ENCODE results near the gene LRG1.

LRG1 gene

DNA sequence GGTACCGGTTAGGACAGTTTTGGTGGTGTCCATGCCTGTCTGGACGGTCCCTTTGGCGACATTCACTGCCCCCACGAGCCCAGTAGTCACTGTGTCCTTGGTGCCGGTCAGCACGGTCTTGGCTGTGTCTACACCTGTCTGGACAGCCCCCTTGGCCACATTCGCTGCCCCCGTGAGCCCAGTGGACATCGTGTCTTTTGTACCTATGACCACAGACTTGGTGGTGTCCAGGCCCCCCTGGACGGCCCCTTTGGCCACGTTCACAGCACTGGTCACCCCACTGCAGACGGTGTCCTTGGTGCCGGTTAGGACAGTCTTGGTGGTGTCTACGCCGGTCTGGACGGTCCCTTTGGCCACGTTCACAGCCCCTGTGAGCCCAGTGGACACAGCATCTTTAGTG, 27.8 kb downstream of the LRG1 start:
- in situ Hi-C loops (cut with MboI; ENCODE audit: low sequenced_read_pairs) = no loop called here

- in situ Hi-C loops (cut with MboI; ENCODE audit: low sequenced_read_pairs) = no loop called here
These were observed 28.4 kb downstream of the LRG1 start for GRCh38 chr19:4511300-4512054.

DNA sequence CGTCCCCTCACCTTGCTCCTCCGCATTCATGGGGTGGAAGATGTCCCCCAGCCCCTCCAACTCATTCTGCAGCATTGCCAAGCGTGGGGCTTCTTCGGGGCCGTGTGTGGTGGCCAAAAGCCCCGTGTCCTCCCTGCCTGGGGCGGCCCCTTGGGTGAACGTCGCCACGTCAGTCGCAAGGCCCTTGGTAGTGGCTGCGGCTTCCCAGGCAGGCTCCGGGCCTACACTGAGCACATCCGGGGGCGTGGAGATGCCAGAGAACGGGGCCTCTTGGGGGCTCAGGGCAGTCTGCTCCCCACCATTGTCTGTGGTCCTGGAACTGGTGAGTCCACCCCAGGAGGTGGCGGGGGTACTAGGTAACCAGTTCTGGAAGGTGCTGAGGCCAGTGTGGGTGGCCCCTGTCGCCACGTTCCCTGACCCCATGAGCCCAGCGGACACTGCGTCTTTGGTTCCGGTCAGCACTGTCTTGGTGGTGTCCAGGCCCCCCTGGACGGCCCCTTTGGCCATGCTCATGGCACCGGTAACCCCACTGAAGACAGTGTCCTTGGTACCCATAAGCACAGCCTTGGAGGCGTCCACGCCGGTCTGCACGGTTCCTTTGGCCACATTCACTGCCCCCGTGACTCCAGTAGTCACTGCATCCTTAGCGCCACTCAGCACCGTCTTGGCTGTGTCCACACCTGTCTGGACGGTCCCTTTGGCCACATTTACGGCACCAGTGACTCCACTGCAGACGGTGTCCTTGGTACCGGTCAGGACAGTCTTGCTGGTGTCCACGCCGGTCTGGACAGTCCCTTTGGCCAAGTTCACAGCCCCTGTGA, 29.2 kb downstream of the LRG1 start:
- in situ Hi-C loops (cut with MboI; ENCODE audit: low sequenced_read_pairs) = no loop called here

DNA sequence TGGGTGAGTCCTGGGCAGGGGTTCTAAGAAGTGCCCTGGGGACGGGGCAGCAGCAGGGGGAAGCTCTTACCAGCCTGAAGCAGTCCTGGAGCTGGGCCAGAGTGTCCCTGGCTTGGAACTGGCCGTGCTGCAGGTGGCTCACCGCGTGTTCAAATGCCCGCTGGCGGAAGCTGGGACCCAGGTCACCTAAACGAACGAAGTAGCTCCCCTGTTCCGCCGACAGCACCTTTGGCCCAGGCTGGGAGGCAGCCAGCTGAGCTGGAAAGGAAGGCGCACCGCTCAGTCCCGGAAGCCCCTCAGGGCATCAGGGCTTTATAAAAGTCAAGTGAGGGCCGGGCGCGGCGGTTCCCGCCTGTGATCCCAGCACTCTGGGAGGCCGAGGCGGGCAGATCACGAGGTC, 31.1 kb downstream of the LRG1 start:
- in situ Hi-C loops (cut with MboI; ENCODE audit: low sequenced_read_pairs) = no loop called here

DNA sequence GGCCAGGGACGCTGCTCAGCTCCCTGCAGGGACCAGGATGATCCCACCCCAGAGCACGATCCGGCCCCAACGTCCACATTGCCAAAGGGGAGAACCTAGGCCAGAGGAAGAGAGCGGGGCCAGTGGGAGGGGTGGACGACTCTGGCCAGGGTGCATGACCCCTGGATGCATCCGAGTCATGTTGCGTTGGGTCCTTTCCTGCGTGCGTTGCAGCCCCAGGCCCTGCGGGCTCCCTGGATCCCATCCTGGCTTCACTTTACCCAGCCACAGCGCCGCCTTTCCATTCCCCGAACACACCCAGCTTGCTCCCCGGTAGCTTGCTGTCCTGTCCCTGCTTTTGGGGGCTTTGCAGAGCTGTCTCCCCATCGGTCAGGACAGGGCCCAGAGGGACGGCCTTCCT, 32.0 kb downstream of the LRG1 start:
- in situ Hi-C loops (cut with MboI; ENCODE audit: low sequenced_read_pairs) = no loop called here

GRCh38 chr19:4507150-4507452, 32.7 kb downstream of the LRG1 start:
- in situ Hi-C loops (cut with MboI; ENCODE audit: low sequenced_read_pairs) = no loop called here

DNA sequence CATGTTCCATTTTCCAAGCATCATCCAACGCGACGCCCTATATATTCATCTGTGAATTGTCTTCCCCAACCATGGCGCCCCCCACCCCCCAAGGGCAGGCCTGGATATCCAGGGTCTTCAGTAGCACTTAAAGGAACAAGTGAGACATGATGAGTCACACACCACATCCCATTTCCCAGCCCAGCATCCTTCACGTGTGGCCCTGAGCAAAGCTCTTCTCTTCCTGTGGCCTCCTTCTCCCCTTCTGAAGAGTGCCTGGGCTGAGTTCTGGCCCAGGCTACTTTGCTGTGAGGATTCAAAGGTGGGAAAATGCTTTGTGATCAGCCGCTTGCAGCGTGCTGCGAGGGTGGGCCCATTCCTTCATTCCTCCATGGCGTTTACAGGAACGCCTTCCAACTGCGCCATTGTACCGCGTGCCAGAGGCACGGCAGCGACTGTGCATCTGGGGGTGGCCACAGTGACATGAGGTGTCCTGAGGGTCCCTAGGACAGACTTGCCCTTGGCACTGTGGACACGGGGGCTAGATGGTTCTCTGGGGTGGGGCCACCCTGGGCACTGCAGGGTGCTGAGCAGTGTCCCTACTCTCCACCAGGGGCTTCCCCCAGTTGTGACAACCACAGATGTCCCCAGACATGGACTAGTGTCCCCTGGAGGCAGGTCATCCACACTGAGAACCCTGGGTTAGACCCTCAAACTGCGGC, 33.2 kb downstream of the LRG1 start:
- in situ Hi-C loops (cut with MboI; ENCODE audit: low sequenced_read_pairs) = no loop called here

GRCh38 chr19:4505570-4506448, 34.0 kb downstream of the LRG1 start:
- in situ Hi-C loops (cut with MboI; ENCODE audit: low sequenced_read_pairs) = no loop called here

GRCh38 chr19:4504891-4505569, 34.8 kb downstream of the LRG1 start:
- in situ Hi-C loops (cut with MboI; ENCODE audit: low sequenced_read_pairs) = no loop called here

DNA sequence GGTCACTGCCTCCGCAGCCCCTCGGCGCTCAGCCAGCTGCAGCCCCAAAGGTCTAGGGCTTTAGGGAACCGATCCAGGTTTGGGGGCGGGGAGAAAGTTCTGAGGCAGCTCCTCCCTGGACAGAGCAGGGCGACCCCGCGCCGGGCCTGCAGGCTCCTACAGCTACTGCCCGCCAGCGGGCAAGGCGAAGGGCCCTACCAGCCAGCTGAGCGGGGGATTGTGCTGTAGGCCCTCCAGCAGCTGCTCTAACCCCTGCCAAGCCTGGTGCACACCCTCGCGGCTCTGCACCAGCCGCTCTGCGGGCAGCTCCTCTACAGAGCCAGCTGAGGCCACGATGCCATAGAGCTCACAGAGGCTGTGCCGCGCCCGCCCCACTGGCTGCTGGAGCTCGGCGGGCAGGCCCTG, 35.5 kb downstream of the LRG1 start:
- in situ Hi-C loops (cut with MboI; ENCODE audit: low sequenced_read_pairs) = no loop called here

GRCh38 chr19:4503825-4504170, 36.0 kb downstream of the LRG1 start:
- in situ Hi-C loops (cut with MboI; ENCODE audit: low sequenced_read_pairs) = no loop called here

GRCh38 chr19:4503132-4503824, 36.6 kb downstream of the LRG1 start:
- in situ Hi-C loops (cut with MboI; ENCODE audit: low sequenced_read_pairs) = no loop called here

- in situ Hi-C loops (cut with MboI; ENCODE audit: low sequenced_read_pairs) = no loop called here
These were observed 37.3 kb downstream of the LRG1 start for GRCh38 chr19:4502282-4503131.

- in situ Hi-C loops (cut with MboI; ENCODE audit: low sequenced_read_pairs) = no loop called here
These were observed 38.1 kb downstream of the LRG1 start for GRCh38 chr19:4501691-4502090.

DNA sequence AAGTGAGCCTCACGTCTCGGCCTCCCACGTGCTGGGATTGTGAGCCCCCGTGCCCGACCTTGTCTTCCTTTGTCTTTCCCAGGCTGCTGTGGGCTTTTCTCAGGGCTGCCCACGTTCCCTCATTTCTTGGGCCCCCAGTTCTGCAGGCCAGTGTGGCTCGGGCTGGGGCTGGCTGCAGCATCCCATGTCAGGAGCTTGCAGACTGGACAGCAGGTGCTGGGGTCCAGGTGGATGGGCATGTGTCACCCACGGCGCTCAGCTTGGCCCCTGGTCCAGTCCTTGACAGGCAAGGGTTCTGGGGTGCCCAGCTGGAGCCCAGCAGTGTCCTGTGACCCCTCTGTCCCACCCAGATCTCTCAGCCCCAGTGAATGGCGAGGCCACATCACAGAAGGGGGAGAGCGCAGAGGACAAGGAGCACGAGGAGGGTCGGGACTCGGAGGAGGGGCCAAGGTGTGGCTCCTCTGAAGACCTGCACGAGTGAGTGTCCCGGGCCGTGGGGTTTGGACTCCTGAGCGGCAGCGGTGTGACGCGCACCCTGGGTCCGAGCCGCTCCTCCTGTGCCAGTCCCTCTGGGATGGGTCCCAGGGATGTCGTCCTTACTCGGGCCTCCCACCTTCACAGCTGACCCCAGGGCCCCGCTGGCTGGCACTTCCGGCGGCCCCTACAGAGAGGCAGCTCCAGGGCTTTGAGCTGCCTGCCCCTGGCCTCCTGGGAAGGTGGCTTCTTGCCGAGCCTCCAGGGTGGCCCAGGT, 38.8 kb downstream of the LRG1 start:
- in situ Hi-C loops (cut with MboI; ENCODE audit: low sequenced_read_pairs) = no loop called here

GRCh38 chr19:4499855-4500254, 40.0 kb downstream of the LRG1 start:
- in situ Hi-C loops (cut with MboI; ENCODE audit: low sequenced_read_pairs) = no loop called here

- in situ Hi-C loops (cut with MboI; ENCODE audit: low sequenced_read_pairs) = no loop called here
These were observed 40.5 kb downstream of the LRG1 start for GRCh38 chr19:4499318-4499717.

GRCh38 chr19:4498694-4499093, 41.1 kb downstream of the LRG1 start:
- in situ Hi-C loops (cut with MboI; ENCODE audit: low sequenced_read_pairs) = no loop called here
